ENCODE data around the gene CALCB. TPM values are rescaled to one million over a fixed set of nuclear protein-coding genes. Genes with fewer than 3 reads are reported as not detected.

The CALCB gene, protein sequence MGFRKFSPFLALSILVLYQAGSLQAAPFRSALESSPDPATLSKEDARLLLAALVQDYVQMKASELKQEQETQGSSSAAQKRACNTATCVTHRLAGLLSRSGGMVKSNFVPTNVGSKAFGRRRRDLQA
- total RNA-seq (2021) (18.8 and 22.3 TPM in 2 replicates), Bru-seq, nascent RNA (percentile 46 among the genes with signal in this experiment), BruChase-seq, experiment 1, labeled RNA remaining after a 2-hour chase (percentile 47 among the genes with signal in this experiment), BruChase-seq, experiment 2, labeled RNA remaining after a 6-hour chase (percentile 45 among the genes with signal in this experiment)
- long read RNA-seq, transcript CALCB-201 (5 exons, 1,070 nt): major isoform, 75 of 82 reads
- long read RNA-seq, partial matches to known transcripts: 0 of 82 reads
- long read RNA-seq, other reads (novel, unspliced or antisense): 7 of 82 reads

DNA sequence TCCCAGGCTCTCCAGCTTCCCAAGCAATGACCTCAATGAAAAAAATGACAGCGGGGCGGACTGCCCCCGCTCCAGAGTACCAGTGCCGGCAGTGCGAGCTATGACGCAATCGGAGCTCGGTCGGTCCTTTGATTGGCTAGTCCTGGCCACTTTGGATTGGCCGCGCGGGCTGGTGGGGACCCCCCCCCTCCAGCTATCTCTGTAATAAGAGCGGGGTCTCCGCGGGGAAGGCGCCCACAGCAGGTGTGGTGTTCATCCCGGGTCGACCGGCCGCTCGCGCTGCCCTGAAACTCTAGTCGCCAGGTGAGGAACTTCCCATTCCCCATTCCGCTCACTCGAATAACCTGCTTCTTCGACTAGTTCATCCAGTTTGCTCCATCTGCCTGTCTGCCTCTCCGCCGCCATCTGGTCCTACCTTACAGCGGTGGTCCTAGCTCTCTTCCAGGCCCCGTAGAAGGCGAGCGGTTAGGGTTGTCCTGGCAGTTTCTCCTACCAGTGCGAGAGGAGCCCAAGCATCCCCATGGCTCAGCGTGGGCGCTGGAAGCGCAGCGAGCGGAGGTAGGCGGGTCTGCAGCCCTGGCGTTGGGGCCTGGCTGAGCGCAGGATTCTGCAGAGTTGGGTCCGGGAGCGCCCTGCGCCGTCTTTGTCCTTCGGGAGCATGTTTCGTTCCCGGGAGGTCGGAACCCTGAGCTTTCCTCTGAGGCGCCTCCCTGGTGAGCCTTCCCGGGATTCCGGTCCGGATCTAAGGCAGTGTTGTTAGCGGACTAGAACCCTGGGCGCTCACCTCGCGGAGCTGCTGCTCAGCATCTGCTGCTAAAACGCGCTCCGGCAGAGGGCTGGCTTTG lies at the start of gene CALCB:
CALCB (plus strand) TSS at position 233 of the 845 bp plus-strand sequence. CDS start 1,126 bp downstream, outside the sequence.
- TF ChIP-seq CTCF (conservative IDR thresholded peaks at IDR 0.05; ENCODE audit: low read depth, low read length) (no peak), EZH2 (IDR thresholded peaks at IDR 0.05; ENCODE audit: borderline replicate concordance, low read depth, low read length, poor library complexity, severe bottlenecking) (no peak)
- intact Hi-C loops (cut with micrococcal nuclease; ENCODE audit: unreplicated experiment): loop anchor here (10.0 kb wide), 1 partner anchor 539 kb away; no protein-coding TSS in a partner anchor
- H3K9me3 ChIP-seq (ENCODE audit: low read depth, low read length, poor library complexity, severe bottlenecking): no peaks in the 10 kb centered on the region
- no peaks in the 10 kb centered on the region for H3K36me3 ChIP-seq (ENCODE audit: insufficient read depth, low read length, poor library complexity, severe bottlenecking)
- H3K4me1 ChIP-seq (ENCODE audit: insufficient read depth, low read length, poor library complexity, severe bottlenecking): no peaks in the 10 kb centered on the region
- TSS peak; percentile 42 for BruUV-seq (replicated peaks)
- H3K27me3 ChIP-seq (replicated peaks; ENCODE audit: insufficient read depth, low read depth, low read length, poor library complexity): no peaks in the 10 kb centered on the region
- no peak within 1 kb of the TSS for H3K27ac ChIP-seq (ENCODE audit: low read depth, low read length, poor library complexity, severe bottlenecking)
- peak; percentile 68 for DNase-seq (ENCODE audit: low spot score)
- POLR2A ChIA-PET (ENCODE audit: low non-redundant PET): interaction anchor here (0.7 kb wide), 1 partner anchor 11 kb away, joined by 5 read pairs; no protein-coding TSS in a partner anchor
- H3K4me3 ChIP-seq (ENCODE audit: low read depth, low read length, poor library complexity, severe bottlenecking): peak within 1 kb of the TSS; percentile 48
- CTCF ChIA-PET: interaction anchor here (0.5 to 4.4 kb wide), 2 partner anchors 26 to 165 kb away, joined by 3 to 52 read pairs; no protein-coding TSS in a partner anchor

DNA sequence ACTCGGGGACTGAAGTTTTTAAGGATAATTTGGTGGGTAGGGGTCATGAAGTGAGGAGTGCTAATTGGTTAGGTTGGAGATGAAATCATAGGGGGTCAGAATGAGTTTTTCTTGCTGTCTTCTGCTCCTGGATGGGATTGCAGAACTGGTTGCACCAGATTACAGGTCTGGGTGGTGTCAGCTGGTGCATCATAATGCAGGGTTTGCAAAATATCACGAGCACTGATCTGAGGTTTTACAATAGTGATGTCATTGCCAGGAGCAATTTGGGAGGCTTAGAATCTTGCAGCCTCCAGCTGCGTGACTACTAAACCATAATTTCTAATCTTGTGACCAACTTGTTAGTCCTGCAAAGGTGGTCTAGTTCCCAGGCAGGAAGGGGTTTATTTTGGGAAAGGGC lies 46.4 kb upstream of the CALCB start:
- Histone ChIP-seq H3K27ac (ENCODE audit: low read depth, low read length, poor library complexity, severe bottlenecking) (no peak overlapping the region), H3K9me3 (ENCODE audit: low read depth, low read length, poor library complexity, severe bottlenecking) (no peaks in the 10 kb centered on the region), H3K27me3 (replicated peaks; ENCODE audit: insufficient read depth, low read depth, low read length, poor library complexity) (no peaks in the 10 kb centered on the region), H3K4me1 (ENCODE audit: insufficient read depth, low read length, poor library complexity, severe bottlenecking) (no peaks in the 10 kb centered on the region), H3K4me3 (ENCODE audit: low read depth, low read length, poor library complexity, severe bottlenecking) (no peak overlapping the region), H3K36me3 (ENCODE audit: insufficient read depth, low read length, poor library complexity, severe bottlenecking) (no peaks in the 10 kb centered on the region)
- intact Hi-C loops (cut with micrococcal nuclease; ENCODE audit: unreplicated experiment): no loop called here
- ChIA-PET POLR2A (ENCODE audit: low non-redundant PET) (interaction anchor here (0.6 kb wide), 1 partner anchor 551 kb away, joined by 3 read pairs; no protein-coding TSS in a partner anchor), CTCF (no interaction called here)
- no peak for DNase-seq (ENCODE audit: low spot score)
- no TSS peak for BruUV-seq (replicated peaks)
- TF ChIP-seq CTCF (conservative IDR thresholded peaks at IDR 0.05; ENCODE audit: low read depth, low read length) (no peak), EZH2 (IDR thresholded peaks at IDR 0.05; ENCODE audit: borderline replicate concordance, low read depth, low read length, poor library complexity, severe bottlenecking) (no peak)

DNA sequence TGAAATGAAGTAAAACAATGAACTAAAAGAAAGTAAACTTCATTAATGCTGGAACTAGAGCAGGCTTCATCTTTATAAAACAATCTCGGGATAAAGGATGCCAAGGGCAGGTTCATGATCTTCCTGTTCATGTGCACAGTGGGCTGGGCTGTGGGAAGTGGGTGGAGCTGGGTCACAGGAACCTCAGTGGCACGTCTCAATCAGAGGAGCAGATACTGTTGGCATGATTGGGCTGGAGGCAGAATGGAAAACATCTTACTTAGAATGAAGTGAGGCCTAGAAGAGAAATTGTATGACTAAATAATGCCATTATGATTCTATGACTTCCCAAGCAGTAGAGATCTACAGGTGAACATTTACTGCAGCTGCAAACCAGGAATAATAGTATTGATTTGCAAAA lies 45.4 kb upstream of the CALCB start:
- Histone ChIP-seq H3K27me3 (replicated peaks; ENCODE audit: insufficient read depth, low read depth, low read length, poor library complexity) (no peaks in the 10 kb centered on the region), H3K9me3 (ENCODE audit: low read depth, low read length, poor library complexity, severe bottlenecking) (no peaks in the 10 kb centered on the region), H3K36me3 (ENCODE audit: insufficient read depth, low read length, poor library complexity, severe bottlenecking) (no peaks in the 10 kb centered on the region), H3K27ac (ENCODE audit: low read depth, low read length, poor library complexity, severe bottlenecking) (no peak overlapping the region), H3K4me3 (ENCODE audit: low read depth, low read length, poor library complexity, severe bottlenecking) (no peak overlapping the region), H3K4me1 (ENCODE audit: insufficient read depth, low read length, poor library complexity, severe bottlenecking) (no peaks in the 10 kb centered on the region)
- POLR2A ChIA-PET (ENCODE audit: low non-redundant PET): no interaction called here
- CTCF ChIA-PET: no interaction called here
- no peak for DNase-seq (ENCODE audit: low spot score)
- BruUV-seq (replicated peaks): no TSS peak
- intact Hi-C loops (cut with micrococcal nuclease; ENCODE audit: unreplicated experiment): no loop called here
- TF ChIP-seq CTCF (conservative IDR thresholded peaks at IDR 0.05; ENCODE audit: low read depth, low read length) (no peak), EZH2 (IDR thresholded peaks at IDR 0.05; ENCODE audit: borderline replicate concordance, low read depth, low read length, poor library complexity, severe bottlenecking) (no peak)
